HG02981 (cell line): ENCODE data around the gene TTI1.

ENCODE experiments used
- ATAC-seq: cut with Tn5 transposase; IDR thresholded peaks from one replicate; pipeline ENCODE4 v1.9.1; 2021; ENCODE audit warnings: mild to moderate bottlenecking, moderate library complexity; ENCODE audit not compliant: unreplicated experiment

Gene TTI1

GRCh38 chr20:37939701-37940560 is 93.3 kb downstream of the TTI1 start:
- ATAC-seq = no peak

GRCh38 chr20:37938954-37939353 is 94.3 kb downstream of the TTI1 start:
- ATAC-seq = no peak

GRCh38 chr20:37938181-37938750 is 95.0 kb downstream of the TTI1 start:
- ATAC-seq = no peak

- ATAC-seq = no peak
These were observed 95.6 kb downstream of the TTI1 start for GRCh38 chr20:37937686-37938085.

GRCh38 chr20:37936451-37936850 is 96.8 kb downstream of the TTI1 start:
- no peak for ATAC-seq

- ATAC-seq = no peak
These were observed 97.2 kb downstream of the TTI1 start for GRCh38 chr20:37936041-37936440.

DNA sequence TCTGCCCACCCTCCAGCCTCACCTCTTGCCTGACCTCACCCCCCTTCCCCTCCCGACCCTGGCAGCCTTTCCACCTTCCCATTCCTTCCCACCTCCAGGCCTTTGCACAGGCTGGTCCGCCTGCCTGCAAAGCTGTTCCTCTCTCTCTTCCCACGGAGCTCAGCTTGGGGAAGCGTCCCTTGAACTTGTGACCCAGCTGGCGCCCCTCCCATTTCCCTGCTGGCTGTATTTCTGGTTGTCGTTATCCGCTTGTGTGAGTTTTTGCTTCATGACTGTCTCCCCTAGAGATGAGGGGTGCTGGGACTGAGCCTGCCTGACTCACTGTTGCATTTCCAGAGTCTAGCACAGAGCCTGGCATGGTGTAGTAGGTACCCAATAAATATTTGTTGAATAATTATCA is 97.8 kb downstream of the TTI1 start:
- ATAC-seq = no peak

- ATAC-seq = no peak
These were observed 98.5 kb downstream of the TTI1 start for GRCh38 chr20:37934634-37935375.

GRCh38 chr20:37933786-37934633 is 99.2 kb downstream of the TTI1 start:
- no peak for ATAC-seq
